IMR-90 (cell line): ENCODE measurements around the gene COG8. TPM values are rescaled to one million over a fixed set of nuclear protein-coding genes. Genes with fewer than 3 reads are reported as not detected.

Experiments
- ATAC-seq: fragments of 200-7000 bp; cut with Tn5 transposase; 2 replicates; pipeline ENCODE4 v1.9.1; 2020; ENCODE audit warnings: low read depth, mild to moderate bottlenecking, moderate library complexity
- BruUV-seq: library from RNA; stranded (reverse); fragments of 400-500 nt; replicated peaks from 2 replicates; lab custom pipeline; 2021; lab: Mats Ljungman, UMichigan
- CTCF ChIA-PET: fragments of 300-600 bp; formaldehyde crosslinking; extraction: SDS; loops from one replicate; lab custom pipeline; 2021; ENCODE audit warnings: antibody characterized with exemption; lab: Yijun Ruan, JAX
- POLR2A ChIA-PET: fragments of 300-600 bp; sonication (Branson Sonifier 250); formaldehyde crosslinking; loops from one replicate; lab custom pipeline; 2022; ENCODE audit warnings: antibody characterized with exemption; ENCODE audit not compliant: unreplicated experiment; lab: Charles Lee
- DNase-seq: peaks from one replicate; pipeline ENCODE4 v3.0.0; 2013
- H2AFZ ChIP-seq: replicated peaks from 2 replicates; pipeline ENCODE3; 2013; ENCODE audit warnings: low read length, mild to moderate bottlenecking; ENCODE audit not compliant: poor library complexity
- H2AK5ac ChIP-seq: 2 replicates; pipeline ENCODE4 v1.6.1; 2013; ENCODE audit warnings: low read depth, low read length, inconsistent platforms
- H2AK9ac ChIP-seq: replicated peaks from 2 replicates; pipeline ENCODE3; 2013; ENCODE audit warnings: mild to moderate bottlenecking, low read depth, low read length, moderate library complexity; ENCODE audit not compliant: poor library complexity
- H2BK120ac ChIP-seq: 2 replicates; pipeline ENCODE4 v1.6.1; 2013; ENCODE audit warnings: low read depth, low read length, inconsistent platforms
- H2BK15ac ChIP-seq: 3 replicates; pipeline ENCODE4 v1.6.1; 2013; ENCODE audit warnings: low read depth, low read length, inconsistent platforms
- H2BK20ac ChIP-seq: 2 replicates; pipeline ENCODE4 v1.6.1; 2013; ENCODE audit warnings: low read depth, mild to moderate bottlenecking, inconsistent platforms, low read length, moderate library complexity
- H2BK5ac ChIP-seq: 2 replicates; pipeline ENCODE4 v1.6.1; 2013; ENCODE audit warnings: mild to moderate bottlenecking, low read depth, low read length, inconsistent platforms; ENCODE audit not compliant: poor library complexity, severe bottlenecking
- H3K14ac ChIP-seq: replicated peaks from 2 replicates; pipeline ENCODE4 v1.6.1; 2013; ENCODE audit warnings: low read depth, low read length, inconsistent platforms
- H3K18ac ChIP-seq: 2 replicates; pipeline ENCODE4 v1.6.1; 2013; ENCODE audit warnings: low read depth, low read length, control low read depth
- H3K23ac ChIP-seq: 2 replicates; pipeline ENCODE4 v1.6.1; 2013; ENCODE audit warnings: low read depth, low read length, inconsistent platforms
- H3K27ac ChIP-seq: 2 replicates; pipeline ENCODE4 v1.5.1; 2013; ENCODE audit warnings: mild to moderate bottlenecking, control low read depth, low read length; ENCODE audit not compliant: insufficient read depth
- H3K27me3 ChIP-seq: 2 replicates; pipeline ENCODE4 v1.6.1; 2013; ENCODE audit warnings: low read length; ENCODE audit not compliant: control insufficient read depth, insufficient read depth
- H3K36me3 ChIP-seq: 2 replicates; pipeline ENCODE4 v1.6.1; 2013; ENCODE audit warnings: low read length, mixed read lengths; ENCODE audit not compliant: control insufficient read depth, insufficient read depth
- H3K4ac ChIP-seq: 2 replicates; pipeline ENCODE4 v1.6.1; 2013; ENCODE audit warnings: low read depth, low read length, inconsistent platforms
- H3K4me1 ChIP-seq: 2 replicates; pipeline ENCODE4 v1.6.1; 2013; ENCODE audit warnings: low read length, mixed read lengths; ENCODE audit not compliant: control insufficient read depth, insufficient read depth
- H3K4me2 ChIP-seq: 2 replicates; pipeline ENCODE4 v1.6.1; 2013; ENCODE audit warnings: low read depth, mild to moderate bottlenecking, control low read depth, low read length, moderate library complexity
- H3K4me3 ChIP-seq: 2 replicates; pipeline ENCODE4 v1.5.1; 2013; ENCODE audit warnings: low read depth, mild to moderate bottlenecking, control low read depth, low read length, moderate library complexity; ENCODE audit not compliant: insufficient read depth
- H3K56ac ChIP-seq: 2 replicates; pipeline ENCODE4 v1.6.1; 2013; ENCODE audit warnings: low read length, inconsistent platforms; ENCODE audit not compliant: insufficient read depth; ENCODE audit errors: extremely low read depth
- H3K79me1 ChIP-seq, 2 experiments: 2 replicates each; pipeline ENCODE4 v1.6.1; 2013; ENCODE audit warnings: low read length in 2 of 2, inconsistent platforms in 1 of 2, low read depth in 1 of 2
- H3K9ac ChIP-seq: 2 replicates; pipeline ENCODE4 v1.6.1; 2013; ENCODE audit warnings: low read depth, low read length, control low read depth
- H3K9me1 ChIP-seq: 2 replicates; pipeline ENCODE4 v1.6.1; 2013; ENCODE audit warnings: low read length, inconsistent platforms; ENCODE audit not compliant: insufficient read depth
- H3K9me3 ChIP-seq: 2 replicates; pipeline ENCODE4 v1.6.1; 2013; ENCODE audit warnings: low read length; ENCODE audit not compliant: control insufficient read depth, insufficient read depth
- H4K20me1 ChIP-seq: 2 replicates; pipeline ENCODE4 v1.6.1; 2013; ENCODE audit warnings: low read length, inconsistent platforms; ENCODE audit not compliant: insufficient read depth
- H4K5ac ChIP-seq: 2 replicates; pipeline ENCODE4 v1.6.1; 2013; ENCODE audit warnings: mild to moderate bottlenecking, low read depth, low read length, control low read depth
- H4K8ac ChIP-seq, 2 experiments: 2 replicates each; pipeline ENCODE4 v1.6.1; 2013; ENCODE audit warnings: low read depth in 2 of 2, low read length in 2 of 2, control low read depth in 1 of 2, inconsistent platforms in 1 of 2
- H4K91ac ChIP-seq: 2 replicates; pipeline ENCODE4 v1.6.1; 2013; ENCODE audit warnings: low read depth, low read length, inconsistent platforms; ENCODE audit not compliant: insufficient read depth
- BHLHE40 ChIP-seq: fragments of 150-350 bp; IDR thresholded peaks from 2 replicates; pipeline ENCODE4 v1.6.1; 2016; ENCODE audit warnings: mild to moderate bottlenecking, low read depth, low read length
- CEBPB ChIP-seq: IDR thresholded peaks from 2 replicates; pipeline ENCODE4 v1.6.1; 2012; ENCODE audit warnings: low read depth, low read length, improper control_type of control experiment
- CHD1 ChIP-seq: IDR thresholded peaks from 2 replicates; pipeline ENCODE4 v1.6.1; 2012; ENCODE audit warnings: low read depth, low read length, improper control_type of control experiment
- CTCF ChIP-seq: conservative IDR thresholded peaks from 2 replicates; pipeline ENCODE4 v1.5.1; 2012; ENCODE audit warnings: mild to moderate bottlenecking, low read depth, low read length, improper control_type of control experiment
- ELK1 ChIP-seq: fragments of 150-350 bp; IDR thresholded peaks from 2 replicates; pipeline ENCODE4 v1.6.1; 2016; ENCODE audit warnings: low read depth, mild to moderate bottlenecking, low read length, moderate library complexity, borderline replicate concordance
- FOS ChIP-seq: fragments of 150-350 bp; IDR thresholded peaks from 2 replicates; pipeline ENCODE4 v1.6.1; 2016; ENCODE audit warnings: low read depth, low read length
- MAFK ChIP-seq: IDR thresholded peaks from 2 replicates; pipeline ENCODE4 v1.6.1; 2012; ENCODE audit warnings: low read depth, low read length, improper control_type of control experiment
- MAZ ChIP-seq: IDR thresholded peaks from 2 replicates; pipeline ENCODE4 v1.6.1; 2012; ENCODE audit warnings: low read depth, mild to moderate bottlenecking, low read length, improper control_type of control experiment, moderate library complexity, borderline replicate concordance
- MXI1 ChIP-seq: IDR thresholded peaks from 2 replicates; pipeline ENCODE4 v1.6.1; 2012; ENCODE audit warnings: low read depth, mild to moderate bottlenecking, low read length, moderate library complexity, borderline replicate concordance
- NFE2L2 ChIP-seq: fragments of 150-350 bp; IDR thresholded peaks from 2 replicates; pipeline ENCODE4 v1.6.1; 2016; ENCODE audit warnings: low read depth, mild to moderate bottlenecking, low read length
- POLR2A ChIP-seq: IDR thresholded peaks from 2 replicates; pipeline ENCODE4 v1.6.1; 2012; ENCODE audit warnings: mild to moderate bottlenecking, low read depth, low read length
- RAD21 ChIP-seq: IDR thresholded peaks from 2 replicates; pipeline ENCODE4 v1.6.1; 2012; ENCODE audit warnings: low read length, improper control_type of control experiment
- RCOR1 ChIP-seq: IDR thresholded peaks from 2 replicates; pipeline ENCODE4 v1.6.1; 2012; ENCODE audit warnings: mild to moderate bottlenecking, low read length, improper control_type of control experiment; ENCODE audit not compliant: insufficient replicate concordance
- RFX5 ChIP-seq: IDR thresholded peaks from 2 replicates; pipeline ENCODE4 v1.8.0; 2012; ENCODE audit warnings: low read depth, mild to moderate bottlenecking, low read length, moderate library complexity
- SMC3 ChIP-seq: fragments of 150-350 bp; IDR thresholded peaks from 2 replicates; pipeline ENCODE4 v1.6.1; 2016; ENCODE audit warnings: low read depth, mild to moderate bottlenecking, antibody characterized with exemption, low read length, moderate library complexity
- USF2 ChIP-seq: fragments of 150-350 bp; IDR thresholded peaks from 2 replicates; pipeline ENCODE4 v1.6.1; 2017; ENCODE audit warnings: mild to moderate bottlenecking, antibody characterized with exemption, low read length, low read depth
- WGBS, 2 experiments: methylation state at CpG; one replicate each; pipeline versions ENCODE4 v1.1.5 to v1.1.7; 2013; ENCODE audit warnings: missing lambda C conversion rate in 2 of 2; ENCODE audit not compliant: insufficient read length in 1 of 2; ENCODE audit errors: extremely low coverage in 2 of 2; 5-methylcytosine and 5-hydroxymethylcytosine counted together
- dilution Hi-C: fragments of 300-500 bp; cut with HindIII; formaldehyde crosslinking; loops from one replicate; pipeline ENCODE4 v1.14.3; 2018; ENCODE audit warnings: low sequenced_read_pairs; ENCODE audit not compliant: unreplicated experiment
- in situ Hi-C: fragments of 300-500 bp; cut with MboI; formaldehyde crosslinking; loops from 3 replicates; pipeline ENCODE4 v1.14.3; 2019; ENCODE audit warnings: low sequenced_read_pairs, inconsistent platforms, mixed read lengths
- intact Hi-C: fragments of 100-400 bp; cut with micrococcal nuclease; formaldehyde crosslinking; loops from 2 replicates; pipeline ENCODE4 v1.10.0; 2022
- polyA plus RNA-seq, 3 experiments: library from polyadenylated mRNA; depleted of rRNA; stranded (reverse); fragments of >200 nt; gene quantifications; 2 replicates each; pipeline ENCODE4 v1.2.3, GENCODE V29; 2012; ENCODE audit warnings: low replicate concordance in 1 of 3
- total RNA-seq: library from RNA; depleted of rRNA; stranded (reverse); fragments of >200 nt; gene quantifications from 2 replicates; pipeline ENCODE4 v1.2.3, GENCODE V29; 2012

The COG8 gene
- total and polyA plus RNA-seq, 2 of the 4 experiments (the other 2 are of a cell fraction) = 23.4 to 26.2 TPM

GRCh38 chr16:69294051-69294450, 45.3 kb downstream of the COG8 start:
- DNase-seq = peak; percentile 29
- in situ Hi-C loops = no loop called here
- Histone ChIP-seq H2BK120ac (no peak overlapping the region), H3K56ac (no peak overlapping the region), H2AFZ (no peak overlapping the region), H3K9ac (no peak overlapping the region), H3K36me3 (peaks cover 10% of the 10 kb centered on the region), H2BK20ac (no peak overlapping the region), H3K9me1 (peaks cover 7% of the 10 kb centered on the region), H3K79me1 (peaks cover 2 to 63% of the 10 kb centered on the region in 2 experiments; a peak in 3 of 4 replicates), H3K9me3 (no peaks in the 10 kb centered on the region), H3K18ac (no peak overlapping the region; the same call in 1 of the 2 replicates), H2BK15ac (no peak overlapping the region), H2AK5ac (no peak overlapping the region), H4K91ac (no peak overlapping the region), H3K4me2 (no peak overlapping the region), H2AK9ac (no peak overlapping the region), H3K4me1 (peaks cover 4% of the 10 kb centered on the region), H4K20me1 (no peaks in the 10 kb centered on the region), H3K4ac (no peak overlapping the region), H3K27me3 (no peaks in the 10 kb centered on the region), H3K27ac (peak overlapping the region; percentile 32; the same call in 1 of the 2 replicates), H4K8ac (no peak overlapping the region), H3K23ac (no peak overlapping the region), H2BK5ac (peak overlapping the region; percentile 21), H3K14ac (no peak overlapping the region), H3K4me3 (no peak overlapping the region), H4K5ac (no peak overlapping the region)
- WGBS, 2 experiments = no CpG with 5 or more reads among the region's 1 CpG
- dilution Hi-C loops = no loop called here
- TF ChIP-seq CHD1 = no peak
- TF ChIP-seq BHLHE40 = no peak
- TF ChIP-seq FOS = no peak
- TF ChIP-seq CEBPB = no peak
- no peak for TF ChIP-seq USF2
- no peak for TF ChIP-seq CTCF
- no peak for TF ChIP-seq POLR2A
- TF ChIP-seq ELK1 = no peak
- no peak for TF ChIP-seq NFE2L2
- no peak for TF ChIP-seq SMC3
- no peak for TF ChIP-seq RCOR1
- no peak for TF ChIP-seq RFX5
- TF ChIP-seq MAFK = no peak
- no peak for TF ChIP-seq MXI1
- no peak for TF ChIP-seq MAZ
- TF ChIP-seq RAD21 = no peak
- CTCF ChIA-PET = interaction anchor here (0.6 kb wide), 1 partner anchor 131 kb away, joined by 3 read pairs; no protein-coding TSS in a partner anchor
- POLR2A ChIA-PET = no interaction called here
- intact Hi-C loops = no loop called here
- ATAC-seq = peak; percentile 74
- no TSS peak for BruUV-seq
